Measurements from ENCODE around the gene ALDH16A1.
A peak's percentile ranks its signal among the peaks of the same experiment; 100 is the strongest.
"Not testable (repeated sequence)": the region's sequence is repeated elsewhere in the genome, so short reads cannot be mapped to it uniquely, and the experiment has no call there.

ALDH16A1 gene

GRCh38 chr19:49463960-49464740 is 11.1 kb downstream of the ALDH16A1 start:
- DNase-seq (ENCODE audit: low read depth in 3 of 3), result no peak

- DNase-seq (ENCODE audit: low read depth in 3 of 3), result no peak
Measured at GRCh38 chr19:49465371-49465770, 12.3 kb downstream of the ALDH16A1 start.

GRCh38 chr19:49468199-49468598 is 15.2 kb downstream of the ALDH16A1 start:
- DNase-seq (ENCODE audit: low read depth in 3 of 3), result no peak

- DNase-seq (ENCODE audit: low read depth in 3 of 3), result peak in 1 of 3 experiments; percentile 61
Measured at GRCh38 chr19:49468746-49469447, 15.9 kb downstream of the ALDH16A1 start.

- DNase-seq (ENCODE audit: low read depth in 3 of 3), result peak in 1 of 3 experiments; percentile 44
Measured at GRCh38 chr19:49469828-49470614, 17.0 kb downstream of the ALDH16A1 start.

- no peak for DNase-seq (ENCODE audit: low read depth in 3 of 3)
Measured at GRCh38 chr19:49470615-49470978, 17.6 kb downstream of the ALDH16A1 start.

- no peak for DNase-seq (ENCODE audit: low read depth in 3 of 3)
Measured at GRCh38 chr19:49472936-49473335, 19.9 kb downstream of the ALDH16A1 start.

GRCh38 chr19:49473501-49473867 is 20.5 kb downstream of the ALDH16A1 start:
- not testable (repeated sequence) for DNase-seq (ENCODE audit: low read depth in 3 of 3)

- peak; percentile 81 to 90 (median 83) for DNase-seq (ENCODE audit: low read depth in 3 of 3)
Measured at GRCh38 chr19:49473868-49474541, 21.0 kb downstream of the ALDH16A1 start, which contains the start of gene FLT3LG. TSS of gene FLT3LG (plus strand) at chr19:49474215. CDS start at chr19:49474640, 425 bp downstream.

- no peak for DNase-seq (ENCODE audit: low read depth in 3 of 3)
Measured at GRCh38 chr19:49474542-49474924, 21.5 kb downstream of the ALDH16A1 start.

- DNase-seq (ENCODE audit: low read depth in 3 of 3), result no peak
Measured at GRCh38 chr19:49475191-49475917, 22.3 kb downstream of the ALDH16A1 start.

GRCh38 chr19:49475995-49476880 is 23.2 kb downstream of the ALDH16A1 start:
- no peak for DNase-seq (ENCODE audit: low read depth in 3 of 3)

- DNase-seq (ENCODE audit: low read depth in 3 of 3), result no peak
Measured at GRCh38 chr19:49479975-49480628, 27.1 kb downstream of the ALDH16A1 start.

GRCh38 chr19:49481020-49481683 is 28.1 kb downstream of the ALDH16A1 start:
- no peak for DNase-seq (ENCODE audit: low read depth in 3 of 3)

GRCh38 chr19:49486232-49486631 is 33.2 kb downstream of the ALDH16A1 start:
- DNase-seq (ENCODE audit: low read depth in 3 of 3), result no peak

- DNase-seq (ENCODE audit: low read depth in 3 of 3), result no peak
Measured at GRCh38 chr19:49486710-49487276, 33.8 kb downstream of the ALDH16A1 start.

GRCh38 chr19:49487277-49488045 is 34.4 kb downstream of the ALDH16A1 start, which contains the start of gene RPL13A:
TSS of gene RPL13A (plus strand) at chr19:49487608. CDS start at chr19:49487630, 22 bp downstream.
- peak; percentile 99 to 100 (median 99) for DNase-seq (ENCODE audit: low read depth in 3 of 3)
